ENCODE data around the gene LSM8.
"Not testable (repeated sequence)": the region's sequence is repeated elsewhere in the genome, so short reads cannot be mapped to it uniquely, and the experiment has no call there.

Gene LSM8

GRCh38 chr7:118214051-118214832 is 30.3 kb downstream of the LSM8 start:
- DNase-seq (ENCODE audit: low read depth, low spot score): peak; percentile 92

GRCh38 chr7:118214833-118215182 is 30.8 kb downstream of the LSM8 start:
- DNase-seq (ENCODE audit: low read depth, low spot score): no peak

DNA sequence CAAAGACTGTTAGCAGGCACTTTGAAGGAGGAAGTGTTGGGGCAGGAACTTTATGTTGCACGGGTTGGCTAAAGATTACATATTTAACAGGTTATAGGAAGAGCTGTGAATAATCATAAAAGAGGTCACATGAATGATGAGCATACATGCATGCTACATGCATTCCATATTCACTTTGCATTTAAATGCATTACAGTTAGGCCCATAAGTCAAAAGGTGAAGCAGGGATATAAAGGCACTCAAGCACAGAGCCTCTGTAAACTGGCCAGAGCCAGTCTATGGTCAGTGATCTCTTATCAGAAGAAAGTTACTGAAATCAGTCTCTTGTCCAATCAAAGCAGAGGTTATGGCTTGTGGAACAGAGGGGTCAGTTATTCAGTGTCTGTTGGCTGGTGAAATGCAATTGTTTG is 33.3 kb downstream of the LSM8 start:
- DNase-seq (ENCODE audit: low read depth, low spot score): no peak

GRCh38 chr7:118218413-118219156 is 34.6 kb downstream of the LSM8 start:
- no peak for DNase-seq (ENCODE audit: low read depth, low spot score)

DNA sequence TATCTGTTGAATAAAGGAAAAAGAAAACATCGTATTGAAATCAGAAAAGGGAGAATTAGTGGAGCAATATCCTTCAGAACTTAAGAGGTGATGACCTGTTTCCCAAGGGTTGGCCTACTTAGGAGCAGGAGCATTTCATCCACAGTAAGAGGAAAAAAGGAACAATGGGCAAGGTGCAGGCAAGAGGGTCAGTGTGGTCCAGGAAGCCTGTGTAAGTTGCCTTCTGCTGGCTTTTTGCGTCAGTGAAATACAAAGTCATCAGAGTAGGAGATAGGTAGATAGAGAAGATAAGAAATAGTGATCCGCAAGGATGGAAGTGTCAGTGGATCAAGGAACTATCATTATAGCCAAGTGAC is 35.2 kb downstream of the LSM8 start:
- DNase-seq (ENCODE audit: low read depth, low spot score): no peak

- DNase-seq (ENCODE audit: low read depth, low spot score): no peak
Measured at GRCh38 chr7:118220583-118220982, 36.6 kb downstream of the LSM8 start.

GRCh38 chr7:118222591-118222990 is 38.6 kb downstream of the LSM8 start:
- no peak for DNase-seq (ENCODE audit: low read depth, low spot score)

DNA sequence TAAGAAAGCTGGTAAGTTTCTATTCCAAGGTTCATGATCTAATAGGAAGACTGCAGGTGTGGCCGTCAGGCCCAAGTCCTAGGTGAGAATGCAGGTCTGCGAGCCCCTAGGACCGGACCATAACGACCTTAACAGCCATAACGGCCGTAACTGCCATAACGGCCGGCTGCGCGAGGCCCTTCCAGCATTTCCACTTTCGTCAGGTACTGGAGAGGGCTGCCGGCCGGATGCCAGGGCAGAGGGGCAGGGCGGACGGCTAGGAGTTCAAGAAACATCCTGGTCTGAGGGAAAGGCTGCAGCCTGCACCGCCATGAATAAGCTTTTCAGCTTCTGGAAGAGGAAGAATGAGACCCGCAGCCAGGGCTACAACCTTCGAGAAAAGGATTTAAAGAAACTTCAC is 40.6 kb downstream of the LSM8 start, which contains the start of gene ANKRD7:
TSS of gene ANKRD7 (plus strand) at position 184 of the 400 bp plus-strand sequence. CDS start at position 311, 127 bp downstream.
- no peak for DNase-seq (ENCODE audit: low read depth, low spot score)

GRCh38 chr7:118232837-118233236 is 48.9 kb downstream of the LSM8 start:
- peak; percentile 76 for DNase-seq (ENCODE audit: low read depth, low spot score)

DNA sequence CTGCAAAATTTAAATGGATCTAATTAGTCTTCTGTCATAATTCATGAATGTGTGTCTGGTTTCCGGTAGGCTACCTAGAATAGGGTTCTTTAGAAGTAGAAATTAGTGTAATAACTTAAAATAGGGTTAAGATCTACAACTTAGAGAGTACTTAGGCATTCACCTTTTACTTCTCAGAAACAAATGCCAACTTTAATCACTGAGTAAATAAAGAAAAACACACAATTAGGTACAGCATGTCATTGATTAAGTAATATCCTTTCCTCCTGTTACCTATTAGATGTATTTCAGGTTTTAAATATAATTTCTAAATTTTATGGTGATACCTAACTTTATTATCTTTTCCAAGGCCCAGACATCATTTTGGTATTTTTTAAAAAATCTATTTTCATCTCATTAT is 49.8 kb downstream of the LSM8 start:
- DNase-seq (ENCODE audit: low read depth, low spot score): no peak

GRCh38 chr7:118239014-118239413 is 55.0 kb downstream of the LSM8 start:
- DNase-seq (ENCODE audit: low read depth, low spot score): no peak

DNA sequence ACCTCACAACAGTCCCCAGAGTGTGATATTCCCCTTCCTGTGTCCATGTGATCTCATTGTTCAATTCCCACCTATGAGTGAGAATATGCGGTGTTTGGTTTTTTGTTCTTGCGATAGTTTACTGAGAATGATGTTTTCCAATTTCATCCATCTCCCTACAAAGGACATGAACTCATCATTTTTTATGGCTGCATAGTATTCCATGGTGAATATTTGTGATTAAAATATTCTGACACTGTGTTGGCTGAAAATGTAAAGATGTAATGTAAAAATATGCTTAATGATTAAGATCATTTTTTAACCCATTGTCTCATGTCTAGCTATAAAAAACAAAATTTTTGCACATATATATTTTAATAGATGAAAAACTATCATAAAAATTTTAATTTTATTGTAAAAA is 56.4 kb downstream of the LSM8 start:
- DNase-seq (ENCODE audit: low read depth, low spot score): not testable (repeated sequence)

All from astrocyte of the hippocampus (primary cell).